Measurements from ENCODE around the gene IGHMBP2.

The IGHMBP2 gene

GRCh38 chr11:68934666-68935065 lies 31.0 kb downstream of the IGHMBP2 start:
- no peaks in the 10 kb centered on the region for H3K9me3 ChIP-seq (ENCODE audit: low read length)
- H3K4me3 ChIP-seq (ENCODE audit: low read length), result no peak overlapping the region
- H3K27me3 ChIP-seq (ENCODE audit: insufficient read depth, low read length), result no peaks in the 10 kb centered on the region
- H3K36me3 ChIP-seq (ENCODE audit: insufficient read depth, low read length), result peaks cover 78% of the 10 kb centered on the region
- H3K4me1 ChIP-seq (ENCODE audit: insufficient read depth, low read length), result no peaks in the 10 kb centered on the region
- H2AFZ ChIP-seq (ENCODE audit: low read depth, low read length), result no peak overlapping the region

- no peak overlapping the region for H3K4me3 ChIP-seq (ENCODE audit: low read length)
- no peaks in the 10 kb centered on the region for H3K27me3 ChIP-seq (ENCODE audit: insufficient read depth, low read length)
- no peaks in the 10 kb centered on the region for H3K4me1 ChIP-seq (ENCODE audit: insufficient read depth, low read length)
- no peak overlapping the region for H2AFZ ChIP-seq (ENCODE audit: low read depth, low read length)
- H3K9me3 ChIP-seq (ENCODE audit: low read length), result no peaks in the 10 kb centered on the region
- H3K36me3 ChIP-seq (ENCODE audit: insufficient read depth, low read length), result peaks cover 79% of the 10 kb centered on the region
Observed at GRCh38 chr11:68935066-68935465, 31.4 kb downstream of the IGHMBP2 start.

GRCh38 chr11:68935516-68936357 lies 32.0 kb downstream of the IGHMBP2 start:
- Histone ChIP-seq H3K4me1 (ENCODE audit: insufficient read depth, low read length) (no peaks in the 10 kb centered on the region), H3K27me3 (ENCODE audit: insufficient read depth, low read length) (no peaks in the 10 kb centered on the region), H3K36me3 (ENCODE audit: insufficient read depth, low read length) (peaks cover 74% of the 10 kb centered on the region), H3K9me3 (ENCODE audit: low read length) (no peaks in the 10 kb centered on the region), H3K4me3 (ENCODE audit: low read length) (no peak overlapping the region), H2AFZ (ENCODE audit: low read depth, low read length) (no peak overlapping the region)

GRCh38 chr11:68936358-68936636 lies 32.6 kb downstream of the IGHMBP2 start:
- H2AFZ ChIP-seq (ENCODE audit: low read depth, low read length), result no peak overlapping the region
- no peaks in the 10 kb centered on the region for H3K27me3 ChIP-seq (ENCODE audit: insufficient read depth, low read length)
- H3K4me1 ChIP-seq (ENCODE audit: insufficient read depth, low read length), result no peaks in the 10 kb centered on the region
- no peaks in the 10 kb centered on the region for H3K9me3 ChIP-seq (ENCODE audit: low read length)
- H3K4me3 ChIP-seq (ENCODE audit: low read length), result no peak overlapping the region
- H3K36me3 ChIP-seq (ENCODE audit: insufficient read depth, low read length), result peaks cover 71% of the 10 kb centered on the region

- Histone ChIP-seq H3K4me1 (ENCODE audit: insufficient read depth, low read length) (no peaks in the 10 kb centered on the region), H3K27me3 (ENCODE audit: insufficient read depth, low read length) (no peaks in the 10 kb centered on the region), H3K4me3 (ENCODE audit: low read length) (no peak overlapping the region), H3K36me3 (ENCODE audit: insufficient read depth, low read length) (peaks cover 70% of the 10 kb centered on the region), H3K9me3 (ENCODE audit: low read length) (no peaks in the 10 kb centered on the region), H2AFZ (ENCODE audit: low read depth, low read length) (no peak overlapping the region)
Observed at GRCh38 chr11:68936676-68937620, 33.3 kb downstream of the IGHMBP2 start.

GRCh38 chr11:68938088-68938487 lies 34.4 kb downstream of the IGHMBP2 start:
- Histone ChIP-seq H2AFZ (ENCODE audit: low read depth, low read length) (no peak overlapping the region), H3K4me3 (ENCODE audit: low read length) (no peak overlapping the region), H3K36me3 (ENCODE audit: insufficient read depth, low read length) (peaks cover 66% of the 10 kb centered on the region), H3K4me1 (ENCODE audit: insufficient read depth, low read length) (no peaks in the 10 kb centered on the region), H3K9me3 (ENCODE audit: low read length) (no peaks in the 10 kb centered on the region), H3K27me3 (ENCODE audit: insufficient read depth, low read length) (no peaks in the 10 kb centered on the region)

GRCh38 chr11:68938816-68939582 lies 35.3 kb downstream of the IGHMBP2 start:
- H3K27me3 ChIP-seq (ENCODE audit: insufficient read depth, low read length), result no peaks in the 10 kb centered on the region
- H3K4me3 ChIP-seq (ENCODE audit: low read length), result no peak overlapping the region
- H3K9me3 ChIP-seq (ENCODE audit: low read length), result no peaks in the 10 kb centered on the region
- H2AFZ ChIP-seq (ENCODE audit: low read depth, low read length), result no peak overlapping the region
- H3K4me1 ChIP-seq (ENCODE audit: insufficient read depth, low read length), result no peaks in the 10 kb centered on the region
- H3K36me3 ChIP-seq (ENCODE audit: insufficient read depth, low read length), result peaks cover 57% of the 10 kb centered on the region

- Histone ChIP-seq H3K27me3 (ENCODE audit: insufficient read depth, low read length) (no peaks in the 10 kb centered on the region), H3K9me3 (ENCODE audit: low read length) (no peaks in the 10 kb centered on the region), H3K4me1 (ENCODE audit: insufficient read depth, low read length) (no peaks in the 10 kb centered on the region), H3K36me3 (ENCODE audit: insufficient read depth, low read length) (peaks cover 51% of the 10 kb centered on the region), H2AFZ (ENCODE audit: low read depth, low read length) (no peak overlapping the region), H3K4me3 (ENCODE audit: low read length) (no peak overlapping the region)
Observed at GRCh38 chr11:68939583-68940555, 36.2 kb downstream of the IGHMBP2 start.

- no peak overlapping the region for H3K4me3 ChIP-seq (ENCODE audit: low read length)
- no peaks in the 10 kb centered on the region for H3K9me3 ChIP-seq (ENCODE audit: low read length)
- no peaks in the 10 kb centered on the region for H3K27me3 ChIP-seq (ENCODE audit: insufficient read depth, low read length)
- H3K4me1 ChIP-seq (ENCODE audit: insufficient read depth, low read length), result no peaks in the 10 kb centered on the region
- H3K36me3 ChIP-seq (ENCODE audit: insufficient read depth, low read length), result peaks cover 41% of the 10 kb centered on the region
- no peak overlapping the region for H2AFZ ChIP-seq (ENCODE audit: low read depth, low read length)
Observed at GRCh38 chr11:68940651-68941323, 37.1 kb downstream of the IGHMBP2 start.

- Histone ChIP-seq H3K9me3 (ENCODE audit: low read length) (no peaks in the 10 kb centered on the region), H3K4me1 (ENCODE audit: insufficient read depth, low read length) (no peaks in the 10 kb centered on the region), H3K4me3 (ENCODE audit: low read length) (no peak overlapping the region), H3K36me3 (ENCODE audit: insufficient read depth, low read length) (peaks cover 34% of the 10 kb centered on the region), H3K27me3 (ENCODE audit: insufficient read depth, low read length) (no peaks in the 10 kb centered on the region), H2AFZ (ENCODE audit: low read depth, low read length) (no peak overlapping the region)
Observed at GRCh38 chr11:68941324-68942094, 37.8 kb downstream of the IGHMBP2 start.

GRCh38 chr11:68942095-68942620 lies 38.5 kb downstream of the IGHMBP2 start:
- Histone ChIP-seq H3K27me3 (ENCODE audit: insufficient read depth, low read length) (no peaks in the 10 kb centered on the region), H3K9me3 (ENCODE audit: low read length) (no peaks in the 10 kb centered on the region), H3K4me3 (ENCODE audit: low read length) (no peak overlapping the region), H3K36me3 (ENCODE audit: insufficient read depth, low read length) (peaks cover 28% of the 10 kb centered on the region), H2AFZ (ENCODE audit: low read depth, low read length) (no peak overlapping the region), H3K4me1 (ENCODE audit: insufficient read depth, low read length) (no peaks in the 10 kb centered on the region)

Measured in neuron (in vitro differentiated cells).